Medulla oblongata (tissue), 1 donor: ENCODE measurements around the gene AP3M1.
A peak's percentile ranks its signal among the peaks of the same experiment; 100 is the strongest.

Experiments used
- DNase-seq: peaks from one replicate; pipeline ENCODE4 v3.0.0-alpha.2; 2015; ENCODE audit errors: extremely low spot score

Gene AP3M1

GRCh38 chr10:74079936-74080590 lies 70.6 kb downstream of the AP3M1 start:
- DNase-seq: no peak

- no peak for DNase-seq
Measured at GRCh38 chr10:74079028-74079935, 71.3 kb downstream of the AP3M1 start.

- DNase-seq: no peak
Measured at GRCh38 chr10:74078037-74078436, 72.6 kb downstream of the AP3M1 start.

- no peak for DNase-seq
Measured at GRCh38 chr10:74077416-74077815, 73.2 kb downstream of the AP3M1 start.

- no peak for DNase-seq
Measured at GRCh38 chr10:74076961-74077360, 73.7 kb downstream of the AP3M1 start.

- no peak for DNase-seq
Measured at GRCh38 chr10:74075906-74076305, 74.7 kb downstream of the AP3M1 start.

GRCh38 chr10:74072503-74072902 lies 78.1 kb downstream of the AP3M1 start:
- DNase-seq: no peak

GRCh38 chr10:74071157-74071556 lies 79.5 kb downstream of the AP3M1 start:
- peak; percentile 14 for DNase-seq
